A673 (cell line): Measurements from ENCODE around the gene MTF2. TPM values are rescaled to one million over a fixed set of nuclear protein-coding genes. Genes with fewer than 3 reads are reported as not detected.
A peak's percentile ranks its signal among the peaks of the same experiment; 100 is the strongest.
"Not testable (repeated sequence)": the region's sequence is repeated elsewhere in the genome, so short reads cannot be mapped to it uniquely, and the experiment has no call there.

ENCODE experiments used
- Bru-seq: library from RNA; stranded (reverse); fragments of 400-500 nt; gene quantifications from one replicate; lab custom pipeline; 2021; lab: Mats Ljungman, UMichigan
- BruChase-seq, 2 experiments: library from RNA; stranded (reverse); fragments of 400-500 nt; gene quantifications; one replicate each; lab custom pipeline; 2021; lab: Mats Ljungman, UMichigan
- BruUV-seq: library from RNA; stranded (reverse); fragments of 400-500 nt; replicated peaks from 2 replicates; lab custom pipeline; 2021; lab: Mats Ljungman, UMichigan
- CTCF ChIA-PET: fragments of 300-600 bp; sonication (Branson Sonifier 250); formaldehyde crosslinking; loops from one replicate; lab custom pipeline; 2022; ENCODE audit warnings: antibody characterized with exemption; lab: Charles Lee
- POLR2A ChIA-PET: fragments of 300-600 bp; sonication (Branson Sonifier 250); formaldehyde crosslinking; loops from one replicate; lab custom pipeline; 2022; ENCODE audit warnings: antibody characterized with exemption; ENCODE audit not compliant: low non-redundant PET; lab: Charles Lee
- DNase-seq: peaks from one replicate; pipeline ENCODE4 v3.0.0-alpha.2; 2015; ENCODE audit warnings: low spot score
- H3K27ac ChIP-seq: fragments of 200-600 bp; sonication (generic); 2 replicates; pipeline ENCODE4 v1.5.1; 2016; ENCODE audit warnings: mixed run types, low read depth, mild to moderate bottlenecking, mixed read lengths, antibody characterized with exemption, low read length; ENCODE audit not compliant: poor library complexity, severe bottlenecking
- H3K27me3 ChIP-seq: fragments of 200-600 bp; sonication (generic); replicated peaks from 2 replicates; pipeline ENCODE4 v1.6.1; 2017; ENCODE audit warnings: mixed run types, low read depth, mild to moderate bottlenecking, mixed read lengths, antibody characterized with exemption, low read length; ENCODE audit not compliant: insufficient read depth, poor library complexity
- H3K36me3 ChIP-seq: fragments of 200-600 bp; sonication (generic); 2 replicates; pipeline ENCODE4 v1.6.1; 2016; ENCODE audit warnings: mixed run types, mild to moderate bottlenecking, mixed read lengths, antibody characterized with exemption, low read length; ENCODE audit not compliant: insufficient read depth, poor library complexity, severe bottlenecking
- H3K4me1 ChIP-seq: fragments of 200-600 bp; sonication (generic); 2 replicates; pipeline ENCODE4 v1.6.1; 2017; ENCODE audit warnings: mixed run types, mild to moderate bottlenecking, mixed read lengths, antibody characterized with exemption, low read length; ENCODE audit not compliant: insufficient read depth, poor library complexity, severe bottlenecking
- H3K4me3 ChIP-seq: fragments of 200-600 bp; sonication (generic); 2 replicates; pipeline ENCODE4 v1.5.1; 2016; ENCODE audit warnings: low read depth, mixed run types, mild to moderate bottlenecking, mixed read lengths, low read length; ENCODE audit not compliant: poor library complexity, severe bottlenecking
- H3K9me3 ChIP-seq: fragments of 200-600 bp; sonication (generic); 2 replicates; pipeline ENCODE4 v1.6.1; 2016; ENCODE audit warnings: mixed run types, low read depth, mild to moderate bottlenecking, mixed read lengths, antibody characterized with exemption, low read length; ENCODE audit not compliant: poor library complexity, severe bottlenecking
- CTCF ChIP-seq: fragments of 300-800, 200-600 bp; sonication (generic); conservative IDR thresholded peaks from 2 replicates; pipeline ENCODE4 v1.5.1; 2017; ENCODE audit warnings: low read depth, mild to moderate bottlenecking, antibody characterized with exemption, low read length, moderate library complexity, mixed read lengths
- EZH2 ChIP-seq: fragments of 200-600 bp; sonication (generic); IDR thresholded peaks from 2 replicates; pipeline ENCODE4 v1.6.1; 2017; ENCODE audit warnings: borderline replicate concordance, low read depth, mild to moderate bottlenecking, mixed read lengths, antibody characterized with exemption, low read length; ENCODE audit not compliant: poor library complexity, severe bottlenecking
- intact Hi-C: fragments of 100-400 bp; cut with micrococcal nuclease; formaldehyde crosslinking; loops from one replicate; pipeline ENCODE4 v1.10.0; 2022; ENCODE audit not compliant: unreplicated experiment
- long read RNA-seq: library from polyadenylated mRNA; stranded (forward); transcript quantifications from one replicate; pipeline ENCODE4 v2.0.0, GENCODE V29; 2022
- total RNA-seq: library from RNA; stranded (reverse); gene quantifications from 2 replicates; pipeline ENCODE4 v1.2.3, GENCODE V29; 2021

The MTF2 gene
- total RNA-seq: 68.5 and 68.7 TPM in 2 replicates
- percentile 96 among the genes with signal in this experiment for Bru-seq, nascent RNA
- percentile 98 among the genes with signal in this experiment for BruChase-seq, experiment 1, labeled RNA remaining after a 2-hour chase
- percentile 91 among the genes with signal in this experiment for BruChase-seq, experiment 2, labeled RNA remaining after a 6-hour chase
- long read RNA-seq, full-length matches to known transcripts: 107 of 144 reads
- long read RNA-seq, partial matches to known transcripts: 8 of 144 reads
- long read RNA-seq, other reads (novel, unspliced or antisense): 29 of 144 reads

- BruUV-seq: TSS peak; percentile 46
- Histone ChIP-seq H3K36me3 (peaks cover 17% of the 10 kb centered on the region), H3K4me1 (peaks cover 19% of the 10 kb centered on the region), H3K27me3 (no peaks in the 10 kb centered on the region), H3K27ac (peak within 1 kb of the TSS; percentile 97), H3K9me3 (peaks cover 7% of the 10 kb centered on the region), H3K4me3 (peak within 1 kb of the TSS; percentile 99)
- intact Hi-C loops: loop anchor here (2.0 kb wide), 1 partner anchor 64 kb away; no protein-coding TSS in a partner anchor
- POLR2A ChIA-PET: interaction anchor here (0.5 to 0.8 kb wide), 5 partner anchors 102 to 766 kb away, joined by 3 to 5 read pairs (median 4); partner anchors contain the start of gene DIPK1A
- CTCF ChIA-PET: no interaction called here
- TF ChIP-seq CTCF (no peak), EZH2 (no peak)
- peak; percentile 99 for DNase-seq
Observed at GRCh38 chr1:93078986-93079654, at the start of gene MTF2. Gene MTF2 (plus strand): TSS chr1:93079283. CDS start chr1:93079527, 244 bp downstream.

GRCh38 chr1:93029317-93029716 is 49.8 kb upstream of the MTF2 start:
- Histone ChIP-seq H3K36me3 (no peaks in the 10 kb centered on the region), H3K27ac (no peak overlapping the region), H3K27me3 (no peaks in the 10 kb centered on the region), H3K4me3 (no peak overlapping the region), H3K9me3 (no peaks in the 10 kb centered on the region), H3K4me1 (no peaks in the 10 kb centered on the region)
- POLR2A ChIA-PET: no interaction called here
- DNase-seq: no peak
- TF ChIP-seq EZH2 (no peak), CTCF (no peak)
- intact Hi-C loops: no loop called here
- CTCF ChIA-PET: no interaction called here
- no TSS peak for BruUV-seq

GRCh38 chr1:93030191-93030590 is 48.9 kb upstream of the MTF2 start:
- DNase-seq, H3K4me1 ChIP-seq, H3K27me3 ChIP-seq, BruUV-seq, H3K4me3 ChIP-seq, CTCF ChIA-PET, H3K9me3 ChIP-seq, H3K36me3 ChIP-seq, intact Hi-C loops, H3K27ac ChIP-seq, POLR2A ChIA-PET: not testable (repeated sequence)
